PFSK-1 (cell line): ENCODE measurements around the gene MIAT.

Source experiments
- FOXP2 ChIP-seq: optimal IDR thresholded peaks from 2 replicates; pipeline ENCODE3; 2011; ENCODE audit warnings: borderline replicate concordance, control low read depth, inconsistent platforms; ENCODE audit not compliant: insufficient read depth; ENCODE audit errors: extremely low read length, extremely low read depth
- POLR2AphosphoS5 ChIP-seq: IDR thresholded peaks from 2 replicates; pipeline ENCODE4 v1.6.1; 2012; ENCODE audit warnings: low read depth, mild to moderate bottlenecking, control low read depth, low read length, moderate library complexity
- SIN3A ChIP-seq: IDR thresholded peaks from 2 replicates; pipeline ENCODE4 v1.6.1; 2012; ENCODE audit warnings: mild to moderate bottlenecking, low read length, moderate library complexity, borderline replicate concordance; ENCODE audit not compliant: insufficient read depth
- TAF1 ChIP-seq: IDR thresholded peaks from 2 replicates; pipeline ENCODE4 v1.6.1; 2012; ENCODE audit warnings: low read length, control low read depth, borderline replicate concordance; ENCODE audit not compliant: insufficient read depth
- TF ChIP-seq, protein P1 (sequence below), 2 experiments: IDR thresholded peaks; 2 replicates each; pipeline versions ENCODE4 v1.6.1 to v1.8.0; 2011 to 2012; ENCODE audit warnings: low read depth in 2 of 2, low read length in 2 of 2, control low read depth in 1 of 2, inconsistent platforms in 1 of 2, mild to moderate bottlenecking in 1 of 2, moderate library complexity in 1 of 2; ENCODE audit not compliant: insufficient read depth in 1 of 2

DNA sequence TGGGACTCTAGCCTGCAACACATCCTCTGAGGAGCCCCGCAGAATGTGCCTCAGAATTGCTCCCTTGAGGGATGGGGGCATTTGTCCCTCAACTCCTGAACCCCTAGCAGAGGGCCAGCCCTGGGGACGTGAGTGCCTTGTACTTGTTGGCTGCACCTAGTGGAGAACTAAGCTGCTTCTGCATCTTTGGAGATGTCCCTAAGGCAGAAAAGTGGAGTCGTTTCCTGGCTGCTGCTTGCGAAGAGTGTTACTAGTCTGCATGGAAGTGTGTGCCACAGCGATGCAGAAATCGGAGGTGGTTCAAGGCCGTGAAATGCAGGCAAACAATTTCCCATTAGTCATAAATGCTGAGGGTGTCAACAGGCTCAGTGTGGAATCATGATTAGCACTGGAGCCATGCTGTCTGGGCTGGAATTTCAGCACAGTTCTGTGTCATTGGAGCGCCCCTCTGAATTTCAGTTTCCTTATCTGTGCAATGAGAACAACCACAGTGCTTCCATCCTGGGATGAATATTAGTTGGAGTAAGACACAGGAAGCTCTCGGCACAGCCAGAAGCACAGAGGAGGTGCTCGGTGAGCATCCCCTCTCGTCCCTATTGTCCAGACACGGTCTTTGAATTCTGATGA lies 56.5 kb downstream of the MIAT start:
- TF ChIP-seq POLR2AphosphoS5 (no peak), TAF1 (no peak), SIN3A (no peak), FOXP2 (no peak)
- TF ChIP-seq, protein P1, sequence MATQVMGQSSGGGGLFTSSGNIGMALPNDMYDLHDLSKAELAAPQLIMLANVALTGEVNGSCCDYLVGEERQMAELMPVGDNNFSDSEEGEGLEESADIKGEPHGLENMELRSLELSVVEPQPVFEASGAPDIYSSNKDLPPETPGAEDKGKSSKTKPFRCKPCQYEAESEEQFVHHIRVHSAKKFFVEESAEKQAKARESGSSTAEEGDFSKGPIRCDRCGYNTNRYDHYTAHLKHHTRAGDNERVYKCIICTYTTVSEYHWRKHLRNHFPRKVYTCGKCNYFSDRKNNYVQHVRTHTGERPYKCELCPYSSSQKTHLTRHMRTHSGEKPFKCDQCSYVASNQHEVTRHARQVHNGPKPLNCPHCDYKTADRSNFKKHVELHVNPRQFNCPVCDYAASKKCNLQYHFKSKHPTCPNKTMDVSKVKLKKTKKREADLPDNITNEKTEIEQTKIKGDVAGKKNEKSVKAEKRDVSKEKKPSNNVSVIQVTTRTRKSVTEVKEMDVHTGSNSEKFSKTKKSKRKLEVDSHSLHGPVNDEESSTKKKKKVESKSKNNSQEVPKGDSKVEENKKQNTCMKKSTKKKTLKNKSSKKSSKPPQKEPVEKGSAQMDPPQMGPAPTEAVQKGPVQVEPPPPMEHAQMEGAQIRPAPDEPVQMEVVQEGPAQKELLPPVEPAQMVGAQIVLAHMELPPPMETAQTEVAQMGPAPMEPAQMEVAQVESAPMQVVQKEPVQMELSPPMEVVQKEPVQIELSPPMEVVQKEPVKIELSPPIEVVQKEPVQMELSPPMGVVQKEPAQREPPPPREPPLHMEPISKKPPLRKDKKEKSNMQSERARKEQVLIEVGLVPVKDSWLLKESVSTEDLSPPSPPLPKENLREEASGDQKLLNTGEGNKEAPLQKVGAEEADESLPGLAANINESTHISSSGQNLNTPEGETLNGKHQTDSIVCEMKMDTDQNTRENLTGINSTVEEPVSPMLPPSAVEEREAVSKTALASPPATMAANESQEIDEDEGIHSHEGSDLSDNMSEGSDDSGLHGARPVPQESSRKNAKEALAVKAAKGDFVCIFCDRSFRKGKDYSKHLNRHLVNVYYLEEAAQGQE (IDR thresholded peaks at IDR 0.05; ENCODE audit: insufficient read depth in 1 of 2, low read depth in 2 of 2, low read length in 2 of 2), result no peak
